Right cardiac atrium (tissue), 5 donors: ENCODE data around the gene EEIG1. TPM values are rescaled to one million over a fixed set of nuclear protein-coding genes. Genes with fewer than 3 reads are reported as not detected.

Experiments used
- ATAC-seq, 2 donors: fragments of 200-7000 bp; cut with Tn5 transposase; one replicate each; pipeline versions ENCODE4 v1.8.0 to v1.9.1; 2020; ENCODE audit warnings: moderate library complexity in 2 of 2, mild to moderate bottlenecking in 1 of 2
- DNase-seq, 3 donors: peaks; one replicate each; pipeline ENCODE4 v3.0.0-alpha.2; 2020
- H3K27ac ChIP-seq: one replicate; pipeline ENCODE4 v1.5.1; 2013; ENCODE audit warnings: mild to moderate bottlenecking, low read length, control low read depth, moderate library complexity
- H3K27me3 ChIP-seq: one replicate; pipeline ENCODE4 v1.6.1; 2013; ENCODE audit not compliant: control insufficient read depth, insufficient read depth
- H3K4me1 ChIP-seq: one replicate; pipeline ENCODE4 v1.6.1; 2013; ENCODE audit warnings: low read length; ENCODE audit not compliant: control insufficient read depth, insufficient read depth
- H3K4me3 ChIP-seq: one replicate; pipeline ENCODE4 v1.5.1; 2013; ENCODE audit warnings: low read length, control low read depth
- H3K9me3 ChIP-seq: one replicate; pipeline ENCODE4 v1.6.1; 2013; ENCODE audit warnings: low read length; ENCODE audit not compliant: control insufficient read depth
- WGBS: extraction: QIAGEN DNeasy Blood & Tissue Kit; methylation state at CpG from one replicate; pipeline ENCODE4 v1.1.7; 2013; 5-methylcytosine and 5-hydroxymethylcytosine counted together
- intact Hi-C, 4 donors: fragments of 100-400 bp; cut with DNase I; formaldehyde crosslinking; loops; one replicate each; pipeline versions ENCODE4 v1.11.0 to v1.14.0; 2022 to 2023
- polyA plus RNA-seq: library from polyadenylated mRNA; stranded (reverse); fragments of 200-250 nt; gene quantifications from one replicate; pipeline ENCODE4 v1.2.3, GENCODE V29; 2013
- total RNA-seq, 4 donors: library from RNA; stranded (reverse); fragmentation: NEBNext Ultra II Directional; extraction: Animal tissue kit (Norgen Biotek cat#: 25700); gene quantifications; one replicate each; pipeline ENCODE4 v1.2.1, GENCODE V29; 2021
- donor health status: healthy with polysubstance abuse.
- donor health status: DM: no; HTN: yes; CAD: no.
- donor health status: DM: no; HTN: no; CAD: no.
- donor health status: DM: no; HTN: yes; CAD: no; lungs with severe emphysema.
- donor health status: DM: yes; HTN: yes; CAD: no.

The EEIG1 gene
- total and polyA plus RNA-seq, 5 donors: 12.7 to 35.1 (median 28.2) TPM

DNA sequence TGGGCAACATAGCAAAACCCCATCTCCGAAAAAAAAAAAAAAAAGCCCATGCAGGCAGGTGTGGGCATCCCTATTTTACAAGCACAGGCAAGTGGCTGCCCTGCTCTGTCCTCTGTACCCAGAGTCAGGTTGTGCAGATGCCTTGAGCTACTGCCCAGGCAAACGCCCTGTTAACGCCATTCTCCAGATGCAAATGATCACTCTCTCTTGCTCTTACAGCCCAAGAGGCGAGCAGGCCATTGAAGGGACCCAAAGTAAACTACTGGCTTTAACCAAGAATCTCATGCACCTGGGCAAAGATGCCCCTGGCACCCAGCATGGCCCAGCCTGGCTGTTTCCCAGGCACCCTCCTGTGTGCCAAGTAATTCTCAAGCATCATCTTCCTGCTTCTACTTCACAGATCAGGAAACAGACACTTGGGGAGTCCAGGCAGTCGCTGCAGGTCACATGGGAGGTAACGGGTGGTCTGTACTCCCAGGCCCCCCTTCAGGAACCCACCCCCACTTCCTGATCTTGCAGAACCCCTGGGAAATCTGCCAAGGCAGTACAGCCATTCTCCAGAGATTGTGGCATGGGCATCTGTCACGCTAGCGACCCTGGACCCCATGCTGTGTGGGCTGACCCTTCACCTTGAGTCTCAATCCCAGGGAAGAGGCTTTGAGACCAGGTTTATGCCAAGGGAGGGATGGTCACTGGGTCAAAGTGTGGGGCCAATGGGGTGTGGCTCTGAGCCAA lies 14.2 kb downstream of the EEIG1 start:
- DNase-seq: peak in 2 of 3 donors; percentile 27 to 33

DNA sequence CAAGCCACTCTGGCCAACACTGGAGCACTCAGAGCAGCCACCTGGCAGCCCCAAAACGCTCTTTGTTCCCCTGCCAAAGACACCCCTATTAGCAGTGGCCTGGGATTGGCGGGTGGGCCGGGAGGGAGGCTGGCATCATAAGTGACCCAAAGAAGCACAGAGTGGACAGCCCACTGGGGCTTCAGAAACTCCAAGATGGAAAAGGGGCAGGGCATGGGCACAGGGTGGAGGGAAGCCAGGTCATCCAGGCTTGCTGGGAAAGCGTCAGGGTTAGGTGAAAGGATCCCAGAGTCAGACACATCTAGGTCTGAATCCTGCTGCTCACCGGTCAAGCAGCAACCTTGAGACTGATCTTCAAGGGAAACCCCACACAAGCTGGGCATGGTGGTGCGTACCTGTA lies 14.8 kb downstream of the EEIG1 start:
- DNase-seq: no peak
- intact Hi-C loops: no loop called here
- Histone ChIP-seq H3K9me3 (no peaks in the 10 kb centered on the region), H3K4me1 (peaks cover 46% of the 10 kb centered on the region), H3K4me3 (no peak overlapping the region), H3K27ac (peak overlapping the region; percentile 94), H3K27me3 (no peaks in the 10 kb centered on the region)
- ATAC-seq: no peak
- 42% methylated on average over 6 of the region's 6 CpGs for WGBS

More for the DNA sequence above, 14.2 kb downstream of the EEIG1 start:
- peak overlapping the region; percentile 30 for H3K27ac ChIP-seq
- no peaks in the 10 kb centered on the region for H3K27me3 ChIP-seq
- no peaks in the 10 kb centered on the region for H3K9me3 ChIP-seq
- H3K4me1 ChIP-seq: peaks cover 48% of the 10 kb centered on the region
- intact Hi-C loops: no loop called here
- no peak for ATAC-seq
- no peak overlapping the region for H3K4me3 ChIP-seq
- WGBS: 54% methylated on average over 8 of the region's 8 CpGs

DNA sequence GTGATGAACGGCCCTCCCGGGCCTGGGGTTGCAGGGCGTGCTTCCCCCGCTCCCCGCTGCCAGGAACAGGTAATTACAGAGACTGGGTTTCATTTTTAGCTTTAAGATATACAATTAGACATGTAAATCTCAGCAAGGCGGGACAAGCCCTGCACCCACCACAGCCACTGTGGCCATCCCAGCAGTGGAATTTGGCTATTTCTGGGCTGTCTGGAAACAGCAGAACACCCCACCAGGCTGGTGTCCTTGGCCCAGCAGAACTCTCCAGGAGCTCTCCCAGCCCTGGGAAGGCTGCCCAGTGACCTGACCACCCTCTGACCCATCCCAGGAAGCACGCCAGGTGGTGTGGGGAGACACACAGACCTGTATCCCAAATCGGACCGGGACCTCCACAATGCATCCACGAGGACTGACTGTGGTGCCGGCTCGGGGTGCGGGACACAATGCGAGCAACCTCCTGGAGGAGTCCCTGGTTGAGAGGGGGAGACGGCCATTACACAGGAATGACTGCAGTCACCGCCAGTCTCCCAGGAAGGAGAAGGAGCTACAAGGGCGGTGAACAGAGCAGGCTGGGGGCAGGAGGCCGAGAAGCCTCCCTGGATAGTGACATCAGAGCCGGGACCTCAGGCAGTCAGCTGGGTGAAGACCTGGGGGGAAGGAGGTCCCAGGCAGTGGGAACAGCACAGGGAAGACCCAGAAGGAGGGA lies 17.3 kb downstream of the EEIG1 start:
- peak overlapping the region; percentile 0 for H3K27ac ChIP-seq
- H3K4me1 ChIP-seq: peaks cover 42% of the 10 kb centered on the region
- H3K27me3 ChIP-seq: no peaks in the 10 kb centered on the region
- ATAC-seq: no peak
- intact Hi-C loops: no loop called here
- no peak overlapping the region for H3K4me3 ChIP-seq
- H3K9me3 ChIP-seq: no peaks in the 10 kb centered on the region
- DNase-seq: peak in 2 of 3 donors; percentile 55 to 78
- 80% methylated on average over 19 of the region's 19 CpGs for WGBS

DNA sequence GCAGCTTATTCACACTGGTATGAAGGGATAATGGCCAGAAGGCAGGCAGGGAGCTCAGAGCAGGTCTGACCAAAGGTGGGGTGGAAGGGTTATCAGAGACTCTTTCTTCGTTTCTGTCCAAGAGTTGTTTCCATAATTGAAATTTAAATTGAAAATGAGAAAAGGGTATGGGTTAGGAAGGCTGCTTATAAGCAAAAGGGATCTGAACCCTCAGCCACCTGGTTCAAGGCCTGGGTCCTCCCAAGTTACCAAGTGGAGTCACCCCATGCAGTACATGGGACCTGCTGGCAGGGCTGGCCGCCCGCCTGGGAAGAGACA lies 17.8 kb downstream of the EEIG1 start:
- no peaks in the 10 kb centered on the region for H3K27me3 ChIP-seq
- no peak overlapping the region for H3K4me3 ChIP-seq
- 81% methylated on average over 3 of the region's 3 CpGs for WGBS
- H3K27ac ChIP-seq: no peak overlapping the region
- intact Hi-C loops: no loop called here
- no peak for DNase-seq
- no peak for ATAC-seq
- H3K4me1 ChIP-seq: peaks cover 37% of the 10 kb centered on the region
- H3K9me3 ChIP-seq: no peaks in the 10 kb centered on the region

DNA sequence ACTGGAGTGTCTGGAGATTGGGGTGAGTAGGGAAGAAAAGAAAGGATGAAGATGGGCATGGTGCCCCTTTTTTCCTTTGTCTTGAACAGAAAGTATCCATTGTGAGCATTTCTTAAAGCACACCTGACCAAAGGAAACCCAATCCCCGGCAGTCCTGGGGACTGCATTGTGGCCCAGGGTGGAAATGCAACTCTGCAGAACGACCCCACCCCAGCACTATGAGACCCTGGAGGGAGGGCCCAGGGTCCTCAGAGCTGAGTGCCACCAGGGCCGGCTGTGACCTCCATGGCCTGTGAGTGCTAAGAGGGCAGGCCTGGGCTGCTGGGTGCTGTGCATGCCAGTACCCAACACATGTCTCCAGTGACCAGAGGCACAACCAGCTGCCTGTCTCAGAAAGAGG lies 18.5 kb downstream of the EEIG1 start:
- ATAC-seq (no peak), DNase-seq (peak; percentile 0 to 41 (median 36))
- no peaks in the 10 kb centered on the region for H3K9me3 ChIP-seq
- peaks cover 32% of the 10 kb centered on the region for H3K4me1 ChIP-seq
- no peaks in the 10 kb centered on the region for H3K27me3 ChIP-seq
- no peak overlapping the region for H3K4me3 ChIP-seq
- no peak overlapping the region for H3K27ac ChIP-seq
- 58% methylated on average over 3 of the region's 3 CpGs for WGBS
- intact Hi-C loops: no loop called here

DNA sequence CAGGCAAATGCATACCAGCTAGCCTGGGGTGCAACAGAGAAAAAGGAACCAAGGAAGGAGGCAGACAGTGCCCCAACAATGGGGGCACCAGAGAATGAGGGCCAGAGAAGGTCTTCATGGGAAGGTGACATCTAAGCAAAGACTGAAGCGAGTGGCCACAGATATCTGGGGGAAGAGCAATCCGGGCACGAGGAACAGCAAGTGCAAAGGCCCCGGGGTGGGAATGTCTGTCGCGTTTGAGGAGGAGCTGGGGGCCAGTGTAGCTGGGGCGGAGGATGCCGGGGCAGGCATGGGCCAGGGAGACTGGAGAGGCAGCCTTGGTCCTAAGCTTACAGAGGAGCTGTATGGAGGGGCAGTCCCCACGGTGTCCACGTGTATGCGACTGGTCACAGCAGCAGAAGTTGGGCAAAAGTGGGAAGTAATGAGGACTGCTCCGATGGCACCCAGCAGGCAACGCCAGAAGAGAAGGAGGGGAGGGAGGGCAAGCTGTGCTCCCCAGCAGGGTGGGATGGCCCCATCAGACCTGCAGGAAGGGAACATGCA lies 19.1 kb downstream of the EEIG1 start:
- intact Hi-C loops: no loop called here
- ATAC-seq (no peak), DNase-seq (peak; percentile 4 to 53 (median 26))
- Histone ChIP-seq H3K4me3 (no peak overlapping the region), H3K27me3 (no peaks in the 10 kb centered on the region), H3K27ac (no peak overlapping the region), H3K4me1 (peaks cover 26% of the 10 kb centered on the region), H3K9me3 (no peaks in the 10 kb centered on the region)
- 96% methylated on average over 13 of the region's 13 CpGs for WGBS

DNA sequence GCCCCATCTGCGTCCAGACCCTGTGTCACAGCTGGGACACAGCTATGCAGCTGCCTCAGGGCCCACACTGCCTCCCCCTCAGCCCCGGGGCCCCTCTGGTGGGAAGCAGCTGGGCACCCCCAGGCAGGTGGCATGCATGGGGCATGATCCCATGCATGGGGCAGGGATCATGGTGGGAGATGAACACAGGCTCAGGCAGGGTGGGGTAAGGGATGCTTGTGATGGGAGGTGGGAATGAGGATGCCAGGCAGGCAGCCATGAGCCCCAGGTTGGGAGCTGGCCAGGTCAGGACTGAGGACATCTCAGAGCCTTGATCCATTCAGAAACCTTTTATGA lies 19.7 kb downstream of the EEIG1 start:
- ATAC-seq (no peak), DNase-seq (peak in 1 of 3 donors; percentile 43)
- 94% methylated on average over 2 of the region's 2 CpGs for WGBS
- intact Hi-C loops: no loop called here
- Histone ChIP-seq H3K4me3 (no peak overlapping the region), H3K4me1 (peaks cover 22% of the 10 kb centered on the region), H3K27ac (no peak overlapping the region), H3K9me3 (no peaks in the 10 kb centered on the region), H3K27me3 (no peaks in the 10 kb centered on the region)

DNA sequence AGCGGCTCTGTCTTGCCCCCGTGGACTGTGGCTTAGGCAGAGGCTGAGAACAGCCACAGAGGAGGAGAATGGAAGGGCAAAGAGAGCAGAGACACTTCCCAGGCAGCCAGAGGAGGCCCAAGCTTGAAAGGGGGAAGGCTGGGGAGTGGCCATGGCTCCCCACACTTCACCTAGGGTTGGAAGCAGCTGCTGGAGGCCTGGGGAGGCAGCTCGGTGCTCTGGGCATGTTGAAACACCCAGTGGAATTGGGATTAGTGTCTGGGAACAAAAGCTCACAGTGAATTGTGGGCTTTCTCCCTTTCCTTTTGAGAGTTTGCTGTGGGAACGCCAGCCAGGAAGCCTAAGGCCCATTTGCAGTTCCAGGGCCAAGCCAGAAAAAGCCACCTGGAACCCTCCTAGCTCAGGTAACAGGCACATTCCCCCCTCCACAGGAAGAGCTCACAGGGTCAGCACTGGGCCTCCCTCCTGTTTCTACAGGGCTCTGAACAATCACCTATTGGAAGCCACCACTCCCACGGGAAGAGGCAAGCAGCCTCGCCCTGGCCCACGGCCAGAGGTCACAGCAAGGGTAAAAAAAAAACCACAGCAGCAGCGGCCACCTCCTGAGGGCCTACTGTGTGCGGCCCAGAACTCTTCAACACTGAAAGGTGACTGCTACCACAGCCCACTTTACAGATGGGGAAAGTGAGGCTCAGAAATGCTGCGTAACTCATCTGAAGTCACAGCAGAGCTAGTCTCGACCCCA lies 20.2 kb downstream of the EEIG1 start:
- 47% methylated on average over 11 of the region's 11 CpGs for WGBS
- ATAC-seq (no peak), DNase-seq (peak in 2 of 3 donors; percentile 10 to 58)
- peak overlapping the region; percentile 14 for H3K27ac ChIP-seq
- no peaks in the 10 kb centered on the region for H3K9me3 ChIP-seq
- no peak overlapping the region for H3K4me3 ChIP-seq
- H3K27me3 ChIP-seq: no peaks in the 10 kb centered on the region
- peaks cover 21% of the 10 kb centered on the region for H3K4me1 ChIP-seq
- intact Hi-C loops: no loop called here

DNA sequence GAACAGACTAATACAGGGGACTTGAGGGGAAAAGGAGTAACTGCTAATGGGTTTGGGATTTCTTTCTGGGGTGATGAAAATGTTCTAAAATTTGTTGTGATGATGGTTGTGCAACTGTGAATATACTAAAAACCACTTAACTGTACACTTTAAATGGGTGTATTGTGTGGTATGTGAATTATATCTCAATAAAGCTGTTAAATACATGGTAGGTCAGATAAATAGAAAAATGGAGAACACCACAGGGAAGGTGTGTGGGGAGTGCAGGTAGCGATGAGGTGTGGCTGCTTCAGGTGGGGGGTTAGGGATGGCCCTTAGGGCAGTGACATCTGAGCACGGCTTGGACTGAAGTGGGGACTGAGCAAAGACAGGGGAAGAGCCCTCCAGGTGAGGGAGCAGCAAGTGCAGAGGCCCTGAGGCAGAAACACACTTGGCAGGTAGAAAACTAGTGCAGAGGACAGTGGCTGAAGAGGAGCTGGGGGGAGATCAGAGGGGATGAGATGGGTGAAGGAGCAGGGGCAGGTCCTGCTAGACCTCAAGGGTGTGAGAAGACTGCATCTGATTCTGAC lies 20.9 kb downstream of the EEIG1 start:
- Histone ChIP-seq H3K9me3 (no peaks in the 10 kb centered on the region), H3K27me3 (no peaks in the 10 kb centered on the region), H3K4me3 (no peak overlapping the region), H3K4me1 (peaks cover 23% of the 10 kb centered on the region), H3K27ac (peak overlapping the region; percentile 14)
- WGBS: 93% methylated on average over 2 of the region's 2 CpGs
- DNase-seq (peak; percentile 1 to 30 (median 11)), ATAC-seq (no peak)
- intact Hi-C loops: no loop called here

DNA sequence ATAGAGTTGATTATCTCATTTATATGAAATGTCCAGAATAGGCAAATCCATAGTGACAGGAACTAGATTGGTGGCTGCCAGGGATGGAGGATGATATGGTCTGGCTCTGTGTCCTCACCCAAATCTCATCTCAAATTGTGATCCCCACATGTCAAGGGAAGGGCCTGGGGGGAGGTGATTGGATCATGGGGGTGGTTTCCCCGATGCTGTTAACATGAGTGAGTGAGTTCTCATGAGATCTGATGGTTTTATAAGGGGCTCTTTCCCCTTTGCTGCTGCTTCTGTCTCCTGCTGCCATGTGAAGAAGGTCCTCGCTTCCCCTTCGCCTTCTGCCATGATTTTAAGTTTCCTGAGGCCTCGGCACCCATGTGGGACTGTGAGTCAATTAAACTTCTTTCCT lies 21.4 kb downstream of the EEIG1 start:
- H3K4me1 ChIP-seq: peaks cover 26% of the 10 kb centered on the region
- ATAC-seq (no peak), DNase-seq (no peak)
- no peak overlapping the region for H3K27ac ChIP-seq
- 97% methylated on average over 4 of the region's 4 CpGs for WGBS
- intact Hi-C loops: no loop called here
- no peaks in the 10 kb centered on the region for H3K27me3 ChIP-seq
- H3K4me3 ChIP-seq: no peak overlapping the region
- no peaks in the 10 kb centered on the region for H3K9me3 ChIP-seq

DNA sequence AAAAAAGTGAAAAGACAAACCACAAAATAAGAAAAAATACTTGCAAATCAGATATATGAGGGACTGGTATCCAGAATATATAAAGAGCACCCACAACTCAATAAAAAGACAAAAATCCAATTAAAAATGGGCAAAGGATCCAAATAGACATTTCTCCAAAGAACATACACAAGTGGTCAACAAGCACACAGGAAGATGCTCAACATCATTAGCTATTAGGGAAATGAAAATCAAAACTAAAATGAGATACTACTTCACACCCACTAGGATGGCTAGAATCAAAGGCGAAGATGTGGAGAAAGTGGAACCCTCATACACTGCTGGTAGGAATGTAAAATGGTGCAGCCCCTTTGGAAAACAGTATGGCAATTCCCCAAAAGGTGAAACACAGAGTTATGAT lies 22.1 kb downstream of the EEIG1 start:
- Histone ChIP-seq H3K9me3 (no peaks in the 10 kb centered on the region), H3K27me3 (no peaks in the 10 kb centered on the region), H3K4me1 (peaks cover 31% of the 10 kb centered on the region), H3K4me3 (no peak overlapping the region), H3K27ac (no peak overlapping the region)
- DNase-seq (no peak), ATAC-seq (no peak)
- WGBS: 98% methylated on average over 1 of the region's 1 CpG
- intact Hi-C loops: no loop called here
